Measurements from ENCODE around the gene MACO1.
"Not testable (repeated sequence)": the region's sequence is repeated elsewhere in the genome, so short reads cannot be mapped to it uniquely, and the experiment has no call there.

The MACO1 gene

GRCh38 chr1:25425098-25426085, 5.3 kb upstream of the MACO1 start:
- DNase-seq (ENCODE audit: low spot score): no peak

- DNase-seq (ENCODE audit: low spot score): no peak
These were observed 3.0 kb upstream of the MACO1 start for GRCh38 chr1:25427696-25428095.

GRCh38 chr1:25428475-25429166, 2.1 kb upstream of the MACO1 start:
- DNase-seq (ENCODE audit: low spot score): no peak

GRCh38 chr1:25430967-25431881, 527 bp downstream of the MACO1 start:
- peak; percentile 72 for DNase-seq (ENCODE audit: low spot score)

GRCh38 chr1:25431955-25432719, 1.4 kb downstream of the MACO1 start:
- no peak for DNase-seq (ENCODE audit: low spot score)

- no peak for DNase-seq (ENCODE audit: low spot score)
These were observed 2.2 kb downstream of the MACO1 start for GRCh38 chr1:25432749-25433388.

GRCh38 chr1:25433389-25434186, 2.9 kb downstream of the MACO1 start:
- no peak for DNase-seq (ENCODE audit: low spot score)

- no peak for DNase-seq (ENCODE audit: low spot score)
These were observed 4.9 kb downstream of the MACO1 start for GRCh38 chr1:25435397-25436108.

GRCh38 chr1:25437672-25438071, 7.0 kb downstream of the MACO1 start:
- DNase-seq (ENCODE audit: low spot score): no peak

- no peak for DNase-seq (ENCODE audit: low spot score)
These were observed 8.6 kb downstream of the MACO1 start for GRCh38 chr1:25439287-25439686.

GRCh38 chr1:25442178-25442577, 11.5 kb downstream of the MACO1 start:
- DNase-seq (ENCODE audit: low spot score): no peak

- no peak for DNase-seq (ENCODE audit: low spot score)
These were observed 12.5 kb downstream of the MACO1 start for GRCh38 chr1:25443030-25443699.

GRCh38 chr1:25444604-25445003, 13.9 kb downstream of the MACO1 start:
- DNase-seq (ENCODE audit: low spot score): not testable (repeated sequence)

- DNase-seq (ENCODE audit: low spot score): no peak
These were observed 15.4 kb downstream of the MACO1 start for GRCh38 chr1:25445993-25446538.

- no peak for DNase-seq (ENCODE audit: low spot score)
These were observed 16.9 kb downstream of the MACO1 start for GRCh38 chr1:25447547-25447946.

- DNase-seq (ENCODE audit: low spot score): no peak
These were observed 20.2 kb downstream of the MACO1 start for GRCh38 chr1:25450891-25451290.

GRCh38 chr1:25451908-25452307, 21.2 kb downstream of the MACO1 start:
- no peak for DNase-seq (ENCODE audit: low spot score)

GRCh38 chr1:25456502-25456901, 25.8 kb downstream of the MACO1 start:
- no peak for DNase-seq (ENCODE audit: low spot score)

Measured in iPS-NIHi11 (cell line).